Measurements from ENCODE around the gene FTO. TPM values are rescaled to one million over a fixed set of nuclear protein-coding genes. Genes with fewer than 3 reads are reported as not detected.

FTO gene
- total RNA-seq, 1 donor from 2014 or later, result 39.4 TPM

- no peak for DNase-seq (ENCODE audit: low read depth in 2 of 2)
Observed at GRCh38 chr16:53895433-53895832, 191.5 kb downstream of the FTO start.

GRCh38 chr16:53895851-53896250 is 191.9 kb downstream of the FTO start:
- DNase-seq (ENCODE audit: low read depth in 2 of 2), result no peak

- DNase-seq (ENCODE audit: low read depth in 2 of 2), result no peak
Observed at GRCh38 chr16:53896722-53897121, 192.8 kb downstream of the FTO start.

- DNase-seq (ENCODE audit: low read depth in 2 of 2), result no peak
Observed at GRCh38 chr16:53898993-53899392, 195.0 kb downstream of the FTO start.

- no peak for DNase-seq (ENCODE audit: low read depth in 2 of 2)
Observed at GRCh38 chr16:53899431-53899830, 195.5 kb downstream of the FTO start.

- DNase-seq (ENCODE audit: low read depth in 2 of 2), result no peak
Observed at GRCh38 chr16:53900667-53901066, 196.7 kb downstream of the FTO start.

GRCh38 chr16:53901408-53901807 is 197.5 kb downstream of the FTO start:
- DNase-seq (ENCODE audit: low read depth in 2 of 2), result no peak

GRCh38 chr16:53904533-53904932 is 200.6 kb downstream of the FTO start:
- no peak for DNase-seq (ENCODE audit: low read depth in 2 of 2)

GRCh38 chr16:53905028-53905427 is 201.1 kb downstream of the FTO start:
- DNase-seq (ENCODE audit: low read depth in 2 of 2), result no peak

GRCh38 chr16:53908731-53909130 is 204.8 kb downstream of the FTO start:
- DNase-seq (ENCODE audit: low read depth in 2 of 2), result no peak

- DNase-seq (ENCODE audit: low read depth in 2 of 2), result no peak
Observed at GRCh38 chr16:53910990-53911389, 207.0 kb downstream of the FTO start.

- peak in 1 of 2 donors; percentile 41 for DNase-seq (ENCODE audit: low read depth in 2 of 2)
Observed at GRCh38 chr16:53911513-53911912, 207.6 kb downstream of the FTO start.

- no peak for DNase-seq (ENCODE audit: low read depth in 2 of 2)
Observed at GRCh38 chr16:53912155-53912554, 208.2 kb downstream of the FTO start.

- DNase-seq (ENCODE audit: low read depth in 2 of 2), result peak in 1 of 2 donors; percentile 49
Observed at GRCh38 chr16:53913099-53913870, 209.3 kb downstream of the FTO start.

GRCh38 chr16:53913920-53914319 is 210.0 kb downstream of the FTO start:
- DNase-seq (ENCODE audit: low read depth in 2 of 2), result no peak

- DNase-seq (ENCODE audit: low read depth in 2 of 2), result no peak
Observed at GRCh38 chr16:53914736-53915135, 210.8 kb downstream of the FTO start.

GRCh38 chr16:53915452-53916160 is 211.7 kb downstream of the FTO start:
- no peak for DNase-seq (ENCODE audit: low read depth in 2 of 2)

GRCh38 chr16:53920988-53921387 is 217.0 kb downstream of the FTO start:
- DNase-seq (ENCODE audit: low read depth in 2 of 2), result no peak

- DNase-seq (ENCODE audit: low read depth in 2 of 2), result no peak
Observed at GRCh38 chr16:53922067-53922806, 218.3 kb downstream of the FTO start.

- peak in 1 of 2 donors; percentile 3 for DNase-seq (ENCODE audit: low read depth in 2 of 2)
Observed at GRCh38 chr16:53922807-53923571, 219.0 kb downstream of the FTO start.

GRCh38 chr16:53924331-53925106 is 220.6 kb downstream of the FTO start:
- no peak for DNase-seq (ENCODE audit: low read depth in 2 of 2)

Data from dermis microvascular lymphatic vessel endothelial cell (primary cell).